GM18907 (cell line): Measurements from ENCODE around the gene DNAJC25.
"Not testable (repeated sequence)": the region's sequence is repeated elsewhere in the genome, so short reads cannot be mapped to it uniquely, and the experiment has no call there.

ENCODE experiments used
- ATAC-seq: cut with Tn5 transposase; IDR thresholded peaks from one replicate; pipeline ENCODE4 v1.9.1; 2021; ENCODE audit warnings: mild to moderate bottlenecking, moderate library complexity; ENCODE audit not compliant: unreplicated experiment

DNAJC25 gene

DNA sequence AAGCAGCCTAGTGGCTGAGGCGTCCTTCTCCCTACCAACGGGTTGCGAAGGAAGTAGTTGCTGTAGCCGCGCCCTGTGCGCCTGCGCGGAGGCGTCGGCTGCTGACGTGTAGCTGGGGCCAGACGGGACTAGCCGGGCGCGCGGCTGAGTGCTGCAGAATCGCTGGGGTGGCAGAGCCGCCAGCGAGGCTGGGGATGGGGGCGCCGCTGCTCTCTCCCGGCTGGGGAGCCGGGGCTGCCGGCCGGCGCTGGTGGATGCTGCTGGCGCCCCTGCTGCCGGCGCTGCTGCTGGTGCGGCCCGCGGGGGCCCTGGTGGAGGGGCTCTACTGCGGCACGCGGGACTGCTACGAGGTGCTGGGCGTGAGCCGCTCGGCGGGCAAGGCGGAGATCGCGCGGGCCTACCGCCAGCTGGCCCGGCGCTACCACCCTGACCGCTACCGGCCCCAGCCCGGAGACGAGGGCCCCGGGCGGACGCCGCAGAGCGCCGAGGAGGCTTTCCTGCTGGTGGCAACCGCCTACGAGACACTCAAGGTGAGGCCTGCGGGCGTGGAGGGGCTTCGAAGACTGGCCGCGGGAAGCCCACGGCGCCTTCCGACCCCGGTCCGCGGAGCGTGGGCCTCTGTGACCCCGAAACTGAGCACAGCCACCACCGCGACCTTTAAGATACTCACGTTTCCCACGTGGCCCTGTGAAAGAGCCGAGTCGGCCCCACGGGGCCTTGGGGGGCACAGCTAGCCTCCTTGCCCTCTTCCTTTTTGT lies at the start of gene DNAJC25:
TSS of gene DNAJC25 (plus strand) at position 121 of the 758 bp plus-strand sequence. CDS start at position 195, 74 bp downstream.
- peak; percentile 97 for ATAC-seq

DNA sequence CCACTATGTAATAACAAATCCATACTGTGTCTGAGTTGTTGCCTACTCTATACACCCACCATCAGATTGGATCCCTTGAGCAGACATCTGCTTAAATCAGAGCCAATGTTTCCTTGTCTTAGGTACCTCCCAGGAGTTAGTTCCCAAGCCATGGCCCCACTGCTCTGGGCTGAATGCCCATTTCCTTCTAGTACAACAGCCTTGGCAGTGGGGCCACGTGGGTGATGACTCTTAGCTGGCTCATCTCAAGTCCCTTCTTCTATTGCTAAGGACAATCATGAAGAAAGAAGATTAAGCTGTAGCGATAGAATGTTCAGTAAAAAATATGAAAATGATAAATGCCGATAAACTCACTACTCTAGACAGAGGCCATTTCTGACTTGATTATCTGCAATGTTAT lies 48.2 kb upstream of the DNAJC25 start:
- ATAC-seq = no peak

DNA sequence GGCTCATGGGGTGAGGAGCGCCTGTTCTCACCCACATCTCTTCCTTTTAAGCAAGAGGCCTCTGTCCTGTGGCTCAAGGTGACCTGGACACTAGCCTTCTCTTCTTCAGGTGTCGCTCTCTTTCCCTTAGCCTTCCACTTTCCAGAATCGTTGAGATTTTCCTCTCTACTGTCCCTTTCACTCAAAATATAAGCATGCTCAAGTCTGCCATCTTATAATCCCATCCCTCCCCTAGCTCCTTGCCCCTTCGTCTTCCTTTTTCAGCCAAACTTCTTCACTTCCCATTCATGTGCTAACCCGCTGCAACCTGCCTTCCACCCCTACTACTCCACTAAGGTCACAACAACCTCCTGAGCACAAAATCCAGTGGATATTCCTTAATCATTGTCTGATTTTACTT lies 44.8 kb upstream of the DNAJC25 start:
- no peak for ATAC-seq

DNA sequence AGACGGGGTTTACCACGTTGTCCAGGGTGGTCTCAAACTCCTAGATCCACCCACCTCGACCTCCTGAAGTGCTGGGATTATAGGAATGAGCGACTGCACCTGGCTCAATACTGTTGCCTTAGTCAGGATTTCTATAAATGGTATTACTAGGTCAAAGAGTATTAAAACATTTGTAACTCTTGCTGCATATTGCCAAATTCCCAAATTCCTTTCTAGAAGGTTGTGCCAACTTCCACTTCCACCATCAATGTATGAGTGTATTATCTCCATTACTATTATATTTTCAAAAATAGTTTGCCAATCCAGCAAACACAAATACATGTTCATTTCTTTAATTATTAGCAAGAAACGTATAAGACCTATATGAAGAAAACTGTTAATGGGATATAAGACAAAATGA lies 42.3 kb upstream of the DNAJC25 start:
- ATAC-seq = no peak

DNA sequence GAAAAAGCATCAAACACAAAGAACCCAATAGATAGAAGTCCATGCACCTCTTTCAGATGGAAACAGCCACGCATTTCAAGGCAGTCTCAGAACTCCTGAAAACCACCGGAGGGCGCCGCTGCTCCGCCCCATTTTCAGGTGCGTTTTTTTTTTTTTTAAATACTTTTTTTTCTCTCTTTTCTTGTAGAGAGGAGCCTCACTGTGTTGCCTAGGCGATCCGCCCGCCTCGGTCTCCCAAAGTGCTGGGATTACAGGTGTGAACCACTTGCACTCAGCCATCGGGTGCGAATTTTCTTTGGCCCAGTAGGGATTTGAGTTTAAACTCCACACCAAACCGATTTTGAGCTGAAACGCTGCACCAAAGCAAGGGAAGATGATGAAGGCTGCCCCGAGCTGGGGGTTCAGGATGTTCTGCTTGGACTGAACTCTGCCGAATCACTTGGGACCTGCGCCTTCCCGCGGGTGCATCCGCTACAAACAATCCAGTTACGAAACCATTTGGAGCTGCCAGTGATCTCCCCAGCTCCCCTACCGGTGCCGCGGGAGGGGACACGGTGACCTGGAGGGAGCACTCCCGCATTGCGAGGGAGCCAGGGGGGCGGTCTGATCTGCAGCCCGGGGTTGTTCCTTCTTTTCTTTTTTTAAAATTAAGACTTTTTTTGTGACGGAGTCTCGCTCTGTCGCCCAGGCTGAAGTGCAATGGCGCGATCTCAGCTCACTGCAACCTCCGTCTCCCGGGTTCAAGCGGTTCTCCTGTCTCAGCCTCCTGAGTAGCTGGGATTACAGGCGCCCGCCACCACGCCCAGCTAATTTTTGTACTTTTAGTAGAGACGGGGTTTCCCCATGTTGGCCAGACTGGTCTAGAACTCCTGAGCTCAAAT lies 33.0 kb upstream of the DNAJC25 start:
- peak; percentile 65 for ATAC-seq

DNA sequence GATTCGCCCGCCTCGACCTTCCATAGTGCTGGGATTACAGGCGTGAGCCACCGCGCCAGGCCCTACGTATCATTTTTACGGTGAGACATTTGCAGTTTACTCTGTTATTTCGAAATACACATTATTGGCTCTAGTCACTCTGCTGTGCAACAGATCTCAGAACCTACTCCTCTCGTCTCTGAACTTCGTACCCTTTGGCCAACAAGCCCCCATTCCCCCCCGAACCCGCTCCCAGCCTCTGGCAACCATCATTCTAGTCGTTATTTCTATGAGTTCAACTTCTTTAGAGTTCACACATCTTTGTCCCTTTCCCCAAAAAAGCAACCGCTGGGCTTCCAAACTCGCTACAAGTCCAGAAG lies 32.4 kb upstream of the DNAJC25 start:
- ATAC-seq = peak; percentile 6

DNA sequence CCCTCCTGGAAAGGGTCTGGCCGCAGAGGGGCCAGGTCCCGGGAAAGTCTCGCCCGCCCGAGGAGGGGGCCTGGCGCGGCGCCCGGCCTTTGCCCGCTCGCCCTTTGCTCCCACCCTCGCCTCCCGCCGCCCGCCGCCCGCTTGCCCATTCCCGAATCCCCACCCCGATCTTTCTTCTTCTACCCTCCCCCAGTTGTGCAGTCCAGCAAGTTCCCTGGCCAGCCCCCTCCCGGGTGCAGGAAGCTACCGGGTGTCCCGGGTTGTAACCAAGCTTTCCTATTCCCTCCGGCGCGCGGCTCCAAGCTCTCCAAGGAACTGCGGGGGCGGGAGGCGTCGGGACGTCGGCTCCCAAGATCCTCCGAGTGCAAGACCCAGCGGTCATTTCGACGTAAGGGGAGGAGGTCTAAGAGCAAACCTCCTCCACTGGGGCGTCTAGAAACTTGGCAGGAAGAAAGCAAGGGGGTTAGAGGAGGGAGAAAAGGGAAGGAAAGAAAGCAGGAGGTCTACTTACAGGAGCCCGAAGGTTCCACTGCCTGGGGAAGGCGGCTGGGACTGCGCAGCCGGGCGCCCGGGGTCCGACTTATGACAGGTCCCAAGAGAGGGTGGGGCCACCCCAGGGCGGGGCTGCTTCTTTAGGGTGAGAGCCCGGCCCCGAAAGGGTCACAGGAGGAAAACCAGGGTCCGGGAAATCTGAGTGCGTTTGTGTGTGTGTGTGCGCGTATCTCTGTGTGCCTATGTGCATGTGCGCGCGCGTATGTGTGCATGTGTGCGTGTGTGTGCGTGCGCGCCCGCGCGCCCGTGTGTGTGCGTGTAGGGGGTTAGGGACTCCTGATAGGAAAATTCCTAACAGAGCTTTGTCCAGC lies 31.8 kb upstream of the DNAJC25 start, which contains the start of gene PTGR1:
TSS of gene PTGR1 (minus strand) at position 556 of the 863 bp plus-strand sequence. CDS start 2,225 bp downstream, outside the sequence.
- ATAC-seq = peak; percentile 45

DNA sequence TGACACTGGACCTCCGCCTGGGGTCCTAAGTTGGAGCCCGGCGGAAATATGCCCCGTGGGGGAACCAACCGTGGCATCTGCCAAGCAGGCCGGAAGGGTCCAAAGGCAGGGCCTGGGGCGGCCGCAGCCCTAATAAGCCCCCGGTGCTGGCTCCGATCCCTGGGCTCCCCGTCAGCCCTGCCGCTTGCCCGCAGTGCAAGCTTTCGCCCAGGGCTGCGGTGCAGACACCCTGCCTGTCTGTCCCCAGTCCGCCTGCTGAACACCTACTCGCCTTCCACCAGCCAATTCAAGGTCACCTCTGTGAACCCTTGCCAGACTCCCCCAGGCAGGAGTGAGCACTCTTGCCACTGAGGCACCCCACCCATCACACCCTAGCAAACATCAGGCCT lies 31.2 kb upstream of the DNAJC25 start:
- ATAC-seq = no peak

DNA sequence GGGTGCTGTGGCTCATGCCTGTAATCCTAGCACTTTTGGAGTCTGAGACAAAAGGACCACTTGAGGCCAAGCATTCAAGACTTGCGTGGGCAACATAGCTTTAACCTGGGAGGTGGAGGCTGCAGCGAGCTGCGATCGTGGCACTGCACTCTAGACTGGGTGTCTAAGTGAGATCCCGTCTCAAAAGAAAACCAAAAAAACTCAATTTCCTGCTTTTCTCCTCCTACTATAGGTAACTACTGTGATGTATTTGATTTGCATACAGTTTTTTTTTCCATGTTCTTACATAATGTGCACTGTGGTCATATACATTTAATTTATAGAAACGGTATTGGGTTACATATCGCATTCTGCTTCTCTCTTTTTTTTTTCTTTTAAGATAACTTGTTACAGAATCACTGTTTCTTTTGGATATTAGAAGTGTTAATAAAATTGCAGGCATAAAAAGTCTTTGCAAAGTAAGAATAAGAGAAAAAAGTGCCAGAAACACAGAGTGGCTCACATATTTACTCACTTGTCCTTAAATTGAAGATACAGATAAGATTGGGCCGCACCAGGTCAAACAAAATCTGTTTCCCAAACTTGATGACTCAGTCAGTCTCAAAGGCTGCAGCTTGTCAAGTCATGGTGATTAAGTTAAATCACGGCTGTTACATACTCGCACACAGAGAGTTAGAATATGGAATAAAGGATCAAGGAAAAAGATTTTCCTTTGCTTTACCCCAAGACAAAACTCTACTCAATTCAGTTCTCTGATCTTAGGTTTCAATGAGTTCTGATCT lies 29.7 kb upstream of the DNAJC25 start:
- ATAC-seq = no peak

DNA sequence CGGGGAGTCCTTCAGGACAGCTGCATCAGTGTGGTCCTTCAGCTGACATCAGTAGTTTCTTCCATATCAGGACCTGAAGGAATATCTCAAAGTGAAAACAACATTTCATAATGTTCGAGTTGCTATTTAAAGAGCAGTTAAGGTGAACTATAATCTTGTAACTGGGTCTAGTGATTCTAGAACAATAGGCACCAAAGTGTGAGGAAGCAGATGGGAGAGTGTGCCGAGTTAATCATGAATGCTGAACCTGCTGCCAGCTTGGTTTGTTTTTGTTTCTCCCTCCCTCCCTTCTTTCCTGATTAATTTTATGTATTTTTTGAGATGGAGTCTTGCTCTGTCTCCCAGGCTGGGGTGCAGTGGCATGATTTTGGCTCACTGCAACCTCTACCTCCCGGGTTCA lies 28.1 kb upstream of the DNAJC25 start:
- no peak for ATAC-seq

DNA sequence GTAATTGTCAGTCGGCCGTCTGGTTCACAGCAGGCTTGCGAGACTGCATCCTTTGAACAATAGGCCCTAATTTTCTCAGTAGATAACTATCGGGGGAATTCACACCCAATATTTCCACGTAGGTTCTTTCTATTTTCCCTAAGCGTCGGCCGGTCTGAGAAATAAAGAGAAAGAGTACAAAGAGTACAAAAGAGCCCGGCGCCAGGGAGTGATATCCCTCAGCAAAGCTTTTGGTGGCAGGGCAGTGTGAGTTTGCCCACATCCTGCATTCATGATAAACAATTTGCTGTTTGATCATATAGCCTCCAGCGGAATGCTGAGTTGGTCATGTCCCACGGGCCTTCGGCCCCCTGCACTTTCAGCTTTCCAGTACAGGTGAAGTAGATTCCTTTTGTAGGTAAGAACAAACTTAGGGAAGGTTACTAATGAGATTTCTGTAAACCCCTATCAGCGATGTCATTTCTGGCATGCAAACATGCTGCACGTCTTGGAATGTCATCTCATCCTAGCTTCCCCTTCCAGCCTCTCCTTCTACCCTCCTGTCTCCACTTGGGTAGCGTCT lies 27.0 kb upstream of the DNAJC25 start:
- no peak for ATAC-seq

DNA sequence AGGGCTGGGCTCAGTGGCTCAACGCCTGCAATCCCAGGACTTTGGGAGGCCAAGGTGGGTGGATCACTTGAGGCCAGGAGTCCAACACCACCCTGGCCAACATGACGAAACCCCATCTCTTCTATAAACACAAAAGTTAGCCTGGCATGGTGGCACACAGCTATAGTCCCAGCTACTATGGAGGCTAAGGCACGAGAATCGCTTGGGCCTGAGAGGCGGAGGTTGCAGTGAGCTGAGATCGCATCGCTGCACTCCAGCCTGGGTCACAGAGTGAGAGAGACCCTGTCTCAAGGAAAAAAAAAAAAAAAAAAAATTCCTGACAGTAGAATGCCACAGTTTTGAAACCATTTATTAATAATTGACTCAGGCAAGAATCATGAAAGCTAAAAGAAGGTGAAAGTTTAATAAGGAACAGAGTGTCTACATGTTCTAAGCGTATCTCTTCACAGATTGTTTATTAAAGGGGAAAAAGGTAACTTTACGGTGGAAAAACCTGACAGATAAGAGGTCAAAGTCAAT lies 26.0 kb upstream of the DNAJC25 start:
- no peak for ATAC-seq

DNA sequence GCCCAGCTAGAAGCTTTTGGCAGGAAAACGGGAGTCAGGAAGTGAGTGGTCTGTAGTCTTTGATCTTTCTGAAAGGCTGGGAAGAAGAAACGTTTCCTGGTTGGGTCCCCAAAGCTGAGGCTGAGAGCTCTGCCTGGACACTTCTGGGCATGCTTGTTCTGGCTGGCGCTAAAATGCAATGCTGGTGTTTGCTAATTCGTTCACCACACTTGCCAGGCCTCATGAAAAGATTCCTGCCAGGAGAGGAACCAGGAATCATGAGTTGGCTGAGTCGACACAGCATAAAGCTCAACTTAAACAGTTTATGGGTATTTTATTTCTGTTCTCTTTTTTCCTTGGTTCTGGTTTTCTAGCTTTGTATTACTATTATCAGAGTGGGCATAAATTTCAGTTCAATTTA lies 21.0 kb upstream of the DNAJC25 start:
- no peak for ATAC-seq

DNA sequence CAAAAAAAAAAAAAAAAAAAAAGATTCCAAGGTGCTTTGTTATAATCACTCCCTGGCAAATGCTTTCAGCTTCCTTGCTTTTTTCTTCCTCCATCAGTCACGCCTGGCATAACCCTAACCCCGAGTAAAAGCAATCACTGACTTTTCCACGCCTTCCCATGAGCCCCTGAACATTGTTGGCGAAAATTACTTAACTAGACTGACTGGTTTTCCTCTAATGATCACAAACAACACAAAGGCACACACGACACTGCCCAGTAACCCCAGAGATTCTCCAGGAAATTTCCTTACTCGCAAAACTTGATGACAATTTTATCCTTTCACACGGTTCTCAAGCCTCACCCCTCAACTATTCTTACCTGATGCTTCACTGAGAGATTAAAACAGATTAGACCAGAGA lies 20.3 kb upstream of the DNAJC25 start:
- no peak for ATAC-seq

DNA sequence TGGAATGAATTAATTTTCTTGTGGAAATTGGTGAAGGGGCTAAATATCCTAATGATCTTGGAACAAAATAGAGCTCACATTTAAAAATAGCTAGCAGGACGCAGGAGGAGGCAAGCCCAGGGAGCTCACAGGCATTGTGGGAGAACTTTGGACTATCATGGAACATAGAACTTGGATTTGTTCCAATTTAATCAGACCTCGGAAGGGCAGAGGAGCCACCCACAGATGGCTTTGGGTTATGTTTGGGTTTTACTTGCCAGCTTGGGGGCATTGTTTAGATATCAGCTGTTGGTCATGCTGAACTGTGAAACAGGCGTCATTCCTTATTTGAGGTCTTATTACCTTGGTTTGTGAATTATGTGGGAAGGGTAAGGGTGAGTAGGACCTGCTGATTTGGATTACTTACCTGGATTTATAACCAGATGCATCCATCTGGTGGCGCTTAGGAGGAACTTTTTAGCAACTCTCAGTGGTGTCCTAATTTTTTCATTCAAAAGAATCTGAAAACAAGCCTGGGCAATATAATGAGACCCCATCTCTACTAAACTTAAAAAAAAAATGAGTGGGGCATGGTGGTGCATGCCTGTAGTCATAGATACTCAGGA lies 17.6 kb upstream of the DNAJC25 start:
- no peak for ATAC-seq

DNA sequence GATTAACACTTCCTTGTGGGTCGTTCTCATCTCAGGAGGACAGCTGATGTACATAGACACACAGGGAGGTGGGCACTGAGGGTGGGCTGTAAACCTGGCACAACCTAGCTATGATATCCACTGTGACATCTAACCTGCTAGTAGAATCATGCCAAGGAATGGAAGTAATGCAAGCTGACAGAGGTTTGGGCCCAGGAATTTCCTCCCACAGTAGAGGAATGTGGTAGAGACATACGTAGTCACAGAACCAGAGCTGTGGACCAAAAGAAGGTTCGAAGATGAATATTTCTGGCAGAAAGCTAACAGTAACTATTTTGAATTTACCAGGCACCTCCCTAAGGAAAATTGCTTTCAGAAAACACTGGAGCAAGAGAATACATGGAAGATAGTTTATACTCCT lies 15.2 kb upstream of the DNAJC25 start:
- ATAC-seq = no peak

DNA sequence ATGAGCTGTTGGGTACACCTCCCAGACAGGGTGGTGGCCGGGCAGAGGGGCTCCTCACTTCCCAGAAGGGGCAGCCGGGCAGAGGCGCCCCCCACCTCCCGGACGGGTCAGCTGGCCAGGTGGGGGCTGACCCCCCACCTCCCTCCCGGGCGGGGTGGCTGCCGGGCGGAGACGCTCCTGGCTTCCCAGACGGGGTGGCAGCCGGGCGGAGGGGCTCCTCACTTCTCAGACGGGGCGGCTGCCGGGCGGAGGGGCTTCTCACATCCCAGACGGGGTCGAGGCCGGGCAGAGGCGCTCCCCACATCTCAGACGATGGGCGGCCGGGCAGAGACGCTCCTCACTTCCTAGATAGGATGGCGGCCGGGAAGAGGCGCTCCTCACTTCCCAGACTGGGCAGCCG lies 13.8 kb upstream of the DNAJC25 start:
- not testable (repeated sequence) for ATAC-seq

DNA sequence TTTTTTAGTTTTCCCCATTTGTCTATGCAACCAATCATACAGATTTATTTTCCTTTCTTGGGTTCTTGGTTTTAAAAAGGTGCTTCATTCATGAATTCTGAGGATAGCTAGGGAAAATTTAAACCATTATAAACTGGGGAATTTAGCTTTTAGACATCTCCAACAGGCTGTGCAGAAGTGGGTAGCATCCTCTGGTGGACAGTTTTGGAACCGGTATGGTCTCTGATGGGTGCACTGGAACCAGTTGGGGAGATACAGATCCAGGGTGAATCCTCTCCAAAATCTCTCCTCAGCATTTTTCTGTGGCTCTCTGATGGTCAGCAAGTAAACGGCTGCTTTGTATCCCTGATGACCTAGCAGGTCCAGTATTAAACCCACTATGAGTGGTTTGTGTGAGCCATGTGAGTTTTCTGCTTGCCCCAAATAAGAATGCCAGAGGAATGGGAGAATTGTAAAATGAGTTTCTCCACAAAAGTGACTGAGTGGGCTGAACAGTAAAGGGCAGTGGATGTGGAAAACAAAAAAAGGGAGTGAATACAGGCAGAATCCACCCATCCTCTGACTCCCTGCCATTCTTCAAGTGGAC lies 9.1 kb upstream of the DNAJC25 start:
- no peak for ATAC-seq

DNA sequence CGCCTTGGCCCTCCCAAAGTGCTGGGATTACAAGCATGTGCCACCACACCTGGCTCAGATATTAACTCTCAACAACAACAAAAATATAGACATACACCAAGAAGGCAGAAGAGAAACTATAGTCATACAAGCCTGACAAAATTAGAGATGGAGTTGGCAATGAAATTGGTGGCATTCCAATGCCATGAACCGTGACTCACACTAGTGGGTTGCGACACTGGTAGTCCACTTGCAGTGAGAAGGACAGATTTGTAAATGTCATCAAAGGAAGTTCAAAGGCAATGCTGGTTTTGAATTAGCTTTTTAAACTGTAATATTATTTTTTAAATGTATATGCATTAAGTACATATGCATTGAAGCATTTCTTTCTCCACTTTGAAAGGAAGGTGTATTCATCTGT lies 8.5 kb upstream of the DNAJC25 start:
- ATAC-seq = no peak
